HepG2 (cell line): ENCODE results near the gene NCOA3. TPM values are rescaled to one million over a fixed set of nuclear protein-coding genes. Genes with fewer than 3 reads are reported as not detected.
A peak's percentile ranks its signal among the peaks of the same experiment; 100 is the strongest.

Source experiments
- BCL6 ChIP-seq: IDR thresholded peaks from 2 replicates; pipeline ENCODE4 v1.6.1; 2016; ENCODE audit warnings: missing genetic modification reagents, missing compliant biosample characterization
- DZIP1 ChIP-seq: sonication (generic); formaldehyde crosslinking; IDR thresholded peaks from 2 replicates; pipeline ENCODE4 v1.5.0; 2020; ENCODE audit warnings: mild to moderate bottlenecking, missing genetic modification reagents
- GFI1 ChIP-seq: sonication (generic); formaldehyde crosslinking; IDR thresholded peaks from 2 replicates; pipeline ENCODE4 v1.5.0; 2020; ENCODE audit warnings: missing genetic modification reagents, mild to moderate bottlenecking, borderline replicate concordance
- HNRNPL ChIP-seq: fragments of 200-400 bp; formaldehyde crosslinking; IDR thresholded peaks from 2 replicates; pipeline ENCODE4 v1.6.1; 2017; ENCODE audit warnings: mild to moderate bottlenecking, low read depth, low read length
- KAT8 ChIP-seq: IDR thresholded peaks from 2 replicates; pipeline ENCODE4 v1.6.1; 2016; ENCODE audit warnings: missing genetic modification reagents, missing compliant biosample characterization
- MED8 ChIP-seq: sonication (generic); formaldehyde crosslinking; IDR thresholded peaks from 2 replicates; pipeline ENCODE4 v1.8.1; 2023; ENCODE audit warnings: mild to moderate bottlenecking, missing genetic modification reagents; ENCODE audit not compliant: insufficient replicate concordance
- MTERF4 ChIP-seq: sonication (generic); formaldehyde crosslinking; IDR thresholded peaks from 2 replicates; pipeline ENCODE4 v1.8.0; 2023; ENCODE audit warnings: mild to moderate bottlenecking, missing genetic modification reagents
- NCOA1 ChIP-seq: sonication (generic); formaldehyde crosslinking; IDR thresholded peaks from 2 replicates; pipeline ENCODE4 v1.9.0; 2021; ENCODE audit warnings: missing genetic modification reagents
- NR2F1 ChIP-seq, 2 experiments: fragments of 450-650 bp in 1 of 2; formaldehyde crosslinking in 1 of 2; IDR thresholded peaks; 2 replicates each; pipeline versions ENCODE4 v1.5.0 to v1.6.1; 2016 to 2020; ENCODE audit warnings: mild to moderate bottlenecking in 1 of 2, missing compliant biosample characterization in 1 of 2, missing genetic modification reagents in 1 of 2, moderate library complexity in 1 of 2
- PBX3 ChIP-seq: sonication (generic); formaldehyde crosslinking; IDR thresholded peaks from 2 replicates; pipeline ENCODE4 v1.8.1; 2023; ENCODE audit warnings: missing genetic modification reagents, inconsistent platforms, borderline replicate concordance
- RNF219 ChIP-seq: sonication (generic); formaldehyde crosslinking; IDR thresholded peaks from 2 replicates; pipeline ENCODE4 v1.5.0; 2020; ENCODE audit warnings: mild to moderate bottlenecking, missing genetic modification reagents
- SETDB1 ChIP-seq: sonication (generic); formaldehyde crosslinking; IDR thresholded peaks from 2 replicates; pipeline ENCODE4 v1.5.1; 2020; ENCODE audit warnings: missing genetic modification reagents, mild to moderate bottlenecking, borderline replicate concordance
- SPEN ChIP-seq: sonication (generic); formaldehyde crosslinking; IDR thresholded peaks from 2 replicates; pipeline ENCODE4 v1.5.1; 2020; ENCODE audit warnings: low read depth, mild to moderate bottlenecking, missing genetic modification reagents
- SRY ChIP-seq: sonication (generic); formaldehyde crosslinking; IDR thresholded peaks from 2 replicates; pipeline ENCODE4 v1.8.0; 2022; ENCODE audit warnings: mild to moderate bottlenecking, missing genetic modification reagents
- TEAD3 ChIP-seq: optimal IDR thresholded peaks from 2 replicates; pipeline ENCODE3; 2016; ENCODE audit warnings: borderline replicate concordance
- TMF1 ChIP-seq: sonication (generic); formaldehyde crosslinking; IDR thresholded peaks from 2 replicates; pipeline ENCODE4 v1.8.1; 2022; ENCODE audit warnings: low read depth, missing genetic modification reagents
- ZFP36L2 ChIP-seq: sonication (generic); formaldehyde crosslinking; IDR thresholded peaks from 2 replicates; pipeline ENCODE4 v1.4.0; 2020; ENCODE audit warnings: missing genetic modification reagents
- ZMYM3 ChIP-seq: sonication (generic); formaldehyde crosslinking; IDR thresholded peaks from 2 replicates; pipeline ENCODE4 v1.5.1; 2020; ENCODE audit warnings: mild to moderate bottlenecking, missing genetic modification reagents
- ZNF207 ChIP-seq: fragments of 450-650 bp; IDR thresholded peaks from 2 replicates; pipeline ENCODE4 v1.6.1; 2016; ENCODE audit warnings: antibody characterized with exemption, borderline replicate concordance
- ZNF24 ChIP-seq: fragments of 450-650 bp; IDR thresholded peaks from 2 replicates; pipeline ENCODE4 v1.6.1; 2017; ENCODE audit warnings: antibody characterized with exemption, mild to moderate bottlenecking
- ZNF451 ChIP-seq: sonication (generic); formaldehyde crosslinking; IDR thresholded peaks from 2 replicates; pipeline ENCODE4 v1.5.0; 2020; ENCODE audit warnings: mild to moderate bottlenecking, missing genetic modification reagents
- ZNF792 ChIP-seq: IDR thresholded peaks from 2 replicates; pipeline ENCODE4 v1.6.1; 2016
- ZNF839 ChIP-seq: sonication (generic); formaldehyde crosslinking; IDR thresholded peaks from 2 replicates; pipeline ENCODE4 v1.4.0; 2020; ENCODE audit warnings: missing genetic modification reagents, mild to moderate bottlenecking, borderline replicate concordance
- ZNF841 ChIP-seq: sonication (generic); formaldehyde crosslinking; IDR thresholded peaks from 2 replicates; pipeline ENCODE4 v1.8.1; 2023; ENCODE audit warnings: missing genetic modification reagents, borderline replicate concordance
- polyA plus RNA-seq, 8 experiments: library from polyadenylated mRNA; depleted of rRNA in 3 of 8; stranded (reverse) in 7 of 8; unstranded in 1 of 8; fragments of >200 nt; fragmentation: Illumina TruSeq in 4 of 8; extraction: Trizol in 4 of 8; gene quantifications; 2 replicates each; pipeline versions ENCODE4 v1.2.1 to v1.2.3, GENCODE V29; 2011 to 2016; ENCODE audit warnings: low read depth in 4 of 8, missing spikeins in 1 of 8, mixed read lengths in 1 of 8; ENCODE audit not compliant: insufficient read depth in 1 of 8
- total RNA-seq, 5 experiments: library from RNA; depleted of rRNA; stranded (reverse); fragments of >200 nt; fragmentation: Illumina TruSeq; extraction: Trizol; gene quantifications; 2 replicates each; pipeline ENCODE4 v1.2.3, GENCODE V29; 2016; ENCODE audit warnings: low read depth in 1 of 5

NCOA3 gene
- total and polyA plus RNA-seq, 2 of the 13 experiments (the other 11 are each of a cell fraction or from before 2014, with no cell fraction given), result 35.0 to 56.8 TPM

- TF ChIP-seq MTERF4 (CRISPR knock-in tag) (no peak), ZMYM3 (CRISPR knock-in tag) (0 out of 2 replicates have a peak, but pooled peaks have one; percentile 17), RNF219 (no peak), ZNF792 (CRISPR knock-in tag) (peak; percentile 78), DZIP1 (no peak), ZNF839 (CRISPR knock-in tag) (no peak), SPEN (no peak), ZNF207 (no peak), PBX3 (CRISPR knock-in tag) (no peak), KAT8 (no peak), SETDB1 (no peak), GFI1 (CRISPR knock-in tag) (no peak), SRY (no peak), NCOA1 (CRISPR knock-in tag) (no peak), BCL6 (CRISPR knock-in tag) (peak; percentile 47; the same call in 1 of the 2 replicates), MED8 (CRISPR knock-in tag) (no peak), HNRNPL (no peak), ZNF451 (no peak), TMF1 (CRISPR knock-in tag) (no peak), ZNF24 (0 out of 2 replicates have a peak, but pooled peaks have one; percentile 6), NR2F1 (CRISPR knock-in tag; IDR thresholded peaks at IDR 0.05) (no peak), ZNF841 (no peak), ZFP36L2 (CRISPR knock-in tag) (no peak), TEAD3 (peak; percentile 72)
Observed at GRCh38 chr20:47677635-47678453, 176.2 kb downstream of the NCOA3 start (continued).
